Activated CD4-positive, alpha-beta T cell treated with anti-CD3 and anti-CD28 coated beads, Interleukin-10, Interleukin-2, amounts not matched to agents 100 ng/mL and 50 ng/mL, durations not matched to agents 16 hours and 8 hours (primary cell): Measurements from ENCODE around the gene AMOTL1.

Experiments
- DNase-seq: peaks from one replicate; pipeline ENCODE4 v3.0.0-alpha.2; 2020

AMOTL1 gene

GRCh38 chr11:94742665-94743064 is 25.5 kb upstream of the AMOTL1 start:
- DNase-seq: no peak

- DNase-seq: no peak
Measured at GRCh38 chr11:94746721-94747120, 21.4 kb upstream of the AMOTL1 start.

GRCh38 chr11:94747146-94747545 is 21.0 kb upstream of the AMOTL1 start:
- DNase-seq: no peak

- DNase-seq: no peak
Measured at GRCh38 chr11:94747601-94748041, 20.5 kb upstream of the AMOTL1 start.

- DNase-seq: no peak
Measured at GRCh38 chr11:94749369-94749768, 18.8 kb upstream of the AMOTL1 start.

GRCh38 chr11:94750319-94751217 is 17.6 kb upstream of the AMOTL1 start:
- DNase-seq: no peak

GRCh38 chr11:94751218-94751609 is 16.9 kb upstream of the AMOTL1 start:
- no peak for DNase-seq

- no peak for DNase-seq
Measured at GRCh38 chr11:94751786-94752185, 16.4 kb upstream of the AMOTL1 start.

GRCh38 chr11:94753630-94754029 is 14.5 kb upstream of the AMOTL1 start:
- no peak for DNase-seq

GRCh38 chr11:94754335-94754734 is 13.8 kb upstream of the AMOTL1 start:
- no peak for DNase-seq

- DNase-seq: no peak
Measured at GRCh38 chr11:94754819-94755218, 13.3 kb upstream of the AMOTL1 start.

- DNase-seq: no peak
Measured at GRCh38 chr11:94755494-94755893, 12.7 kb upstream of the AMOTL1 start.

GRCh38 chr11:94757037-94757735 is 11.0 kb upstream of the AMOTL1 start:
- DNase-seq: no peak

GRCh38 chr11:94758666-94759065 is 9.5 kb upstream of the AMOTL1 start:
- DNase-seq: no peak

- no peak for DNase-seq
Measured at GRCh38 chr11:94759522-94759921, 8.6 kb upstream of the AMOTL1 start.

GRCh38 chr11:94760296-94760695 is 7.9 kb upstream of the AMOTL1 start:
- DNase-seq: no peak

GRCh38 chr11:94762208-94762607 is 5.9 kb upstream of the AMOTL1 start:
- DNase-seq: no peak

GRCh38 chr11:94762995-94763394 is 5.2 kb upstream of the AMOTL1 start:
- no peak for DNase-seq

GRCh38 chr11:94766713-94767206 is 1.4 kb upstream of the AMOTL1 start:
- no peak for DNase-seq

GRCh38 chr11:94767291-94767690 is 865 bp upstream of the AMOTL1 start:
- no peak for DNase-seq

GRCh38 chr11:94768602-94769541 is 716 bp downstream of the AMOTL1 start:
- no peak for DNase-seq

GRCh38 chr11:94769880-94770279 is 1.7 kb downstream of the AMOTL1 start:
- no peak for DNase-seq
